ENCODE measurements around the gene CCDC171. TPM values are rescaled to one million over a fixed set of nuclear protein-coding genes. Genes with fewer than 3 reads are reported as not detected.
"Not testable (repeated sequence)": the region's sequence is repeated elsewhere in the genome, so short reads cannot be mapped to it uniquely, and the experiment has no call there.

The CCDC171 gene
- total and polyA plus RNA-seq, 8 donors, result 1.2 to 26.3 (median 2.7) TPM; not detected in 1

DNA sequence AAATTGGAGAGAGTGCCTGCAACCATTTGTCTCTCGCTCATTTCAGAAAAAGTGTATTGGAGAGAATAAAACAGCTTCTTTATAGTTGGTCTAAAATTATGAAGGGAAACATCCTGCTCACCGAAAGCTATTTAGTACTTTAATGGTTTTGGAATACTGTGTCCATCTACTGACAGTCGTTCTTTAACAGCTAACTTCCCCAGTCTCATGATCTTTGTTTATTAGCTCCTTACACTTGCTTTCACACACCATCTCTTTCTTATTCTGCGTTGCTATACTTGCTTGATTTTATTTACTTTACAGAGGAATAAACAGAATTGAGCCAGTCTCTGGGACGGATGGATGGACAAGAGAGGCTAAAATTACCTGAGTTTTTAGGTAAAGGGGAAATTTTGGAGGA lies 229.3 kb downstream of the CCDC171 start:
- Histone ChIP-seq H3K27me3 (no peaks in the 10 kb centered on the region), H3K36me3 (peaks cover 0 to 5% (median 2%) of the 10 kb centered on the region in 4 donors), H3K4me3 (no peak overlapping the region), H3K27ac (no peak overlapping the region), H3K4me1 (no peaks in the 10 kb centered on the region), H3K9me3 (no peaks in the 10 kb centered on the region)
- DNase-seq, result no peak
- intact Hi-C loops (cut with DNase I; ENCODE audit: low total_unique reads), result no loop called here
- TF ChIP-seq POLR2A (IDR thresholded peaks at IDR 0.05) (no peak), CTCF (IDR thresholded peaks at IDR 0.05) (no peak), EP300 (IDR thresholded peaks at IDR 0.05) (no peak), POLR2AphosphoS5 (IDR thresholded peaks at IDR 0.05) (no peak)
- 69 to 87% (median 78%) methylated on average over 5 of the region's 5 CpGs for WGBS, 5 donors

- H3K36me3 ChIP-seq, result peaks cover 0 to 8% (median 3%) of the 10 kb centered on the region in 4 donors
- no peaks in the 10 kb centered on the region for H3K4me1 ChIP-seq
- TF ChIP-seq CTCF (IDR thresholded peaks at IDR 0.05) (no peak), EP300 (IDR thresholded peaks at IDR 0.05) (no peak), POLR2AphosphoS5 (IDR thresholded peaks at IDR 0.05) (no peak), POLR2A (IDR thresholded peaks at IDR 0.05) (no peak)
- intact Hi-C loops (cut with DNase I; ENCODE audit: low total_unique reads), result no loop called here
- no peak overlapping the region for H3K4me3 ChIP-seq
- peaks cover 0 to 7% (median 0%) of the 10 kb centered on the region in 4 donors for H3K9me3 ChIP-seq
- no peaks in the 10 kb centered on the region for H3K27me3 ChIP-seq
- DNase-seq, result no peak
- no peak overlapping the region for H3K27ac ChIP-seq
Observed at GRCh38 chr9:15785584-15785983, 232.7 kb downstream of the CCDC171 start.

- peaks cover 0 to 7% (median 0%) of the 10 kb centered on the region in 4 donors for H3K9me3 ChIP-seq
- 65 to 76% (median 67%) methylated on average over 3 of the region's 3 CpGs for WGBS, 5 donors
- no peak for DNase-seq
- no peaks in the 10 kb centered on the region for H3K4me1 ChIP-seq
- no peak overlapping the region for H3K4me3 ChIP-seq
- no peaks in the 10 kb centered on the region for H3K27me3 ChIP-seq
- TF ChIP-seq POLR2AphosphoS5 (IDR thresholded peaks at IDR 0.05) (no peak), CTCF (IDR thresholded peaks at IDR 0.05) (no peak)
- H3K27ac ChIP-seq, result no peak overlapping the region
- peaks cover 0 to 8% (median 3%) of the 10 kb centered on the region in 4 donors for H3K36me3 ChIP-seq
- intact Hi-C loops (cut with DNase I; ENCODE audit: low total_unique reads), result no loop called here
Observed at GRCh38 chr9:15786616-15787015, 233.8 kb downstream of the CCDC171 start.

DNA sequence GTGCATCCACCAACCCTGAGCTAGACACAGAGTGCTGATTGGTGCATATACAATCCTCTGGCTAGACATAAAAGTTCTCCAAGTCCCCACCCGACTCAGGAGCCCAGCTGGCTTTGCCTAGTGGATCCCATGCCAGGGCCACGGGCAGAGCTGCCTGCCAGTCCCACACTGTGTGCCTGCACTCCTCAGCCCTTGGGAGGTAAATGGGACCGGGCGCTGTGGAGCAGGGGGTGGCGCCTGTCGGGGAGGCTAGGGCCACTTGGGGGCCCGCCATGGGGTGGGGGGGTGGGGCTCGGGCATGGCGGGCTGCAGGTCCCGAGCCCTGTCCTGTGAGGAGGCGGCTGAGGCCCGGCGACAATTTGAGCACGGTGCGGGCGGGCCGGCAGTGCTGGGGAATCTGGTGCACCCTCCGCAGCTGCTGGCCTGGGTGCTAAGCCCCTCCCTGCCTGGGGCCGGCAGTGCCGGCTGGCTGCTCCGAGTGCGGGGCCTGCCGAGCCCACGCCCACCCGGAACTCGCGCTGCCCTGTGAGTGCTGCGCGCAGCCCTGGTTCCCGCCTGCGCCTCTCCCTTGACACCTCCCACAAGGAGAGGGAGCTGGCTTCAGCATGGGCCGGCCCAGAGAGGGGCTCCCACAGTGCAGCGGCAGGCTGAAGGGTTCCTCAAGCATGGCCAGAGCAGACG lies 257.5 kb downstream of the CCDC171 start:
- H3K27me3 ChIP-seq; DNase-seq; intact Hi-C loops (cut with DNase I; ENCODE audit: low total_unique reads); H3K27ac ChIP-seq; H3K4me3 ChIP-seq; H3K4me1 ChIP-seq: not testable (repeated sequence)
- 93 to 97% (median 94%) methylated on average over 5 to 34 of the region's 34 CpGs for WGBS, 5 donors
- Histone ChIP-seq H3K36me3 (peaks cover 0 to 19% (median 3%) of the 10 kb centered on the region in 4 donors), H3K9me3 (peaks cover 0 to 26% (median 19%) of the 10 kb centered on the region in 4 donors)

GRCh38 chr9:15813076-15813475 lies 260.2 kb downstream of the CCDC171 start:
- 81 to 96% (median 91%) methylated on average over 2 of the region's 2 CpGs for WGBS, 5 donors
- intact Hi-C loops (cut with DNase I; ENCODE audit: low total_unique reads), result no loop called here
- no peak for TF ChIP-seq EP300 (IDR thresholded peaks at IDR 0.05)
- TF ChIP-seq POLR2AphosphoS5 (IDR thresholded peaks at IDR 0.05), result no peak
- TF ChIP-seq CTCF (IDR thresholded peaks at IDR 0.05), result no peak
- no peak for TF ChIP-seq POLR2A (IDR thresholded peaks at IDR 0.05)
- H3K36me3 ChIP-seq, result peaks cover 0 to 19% (median 3%) of the 10 kb centered on the region in 4 donors
- H3K9me3 ChIP-seq, result peaks cover 0 to 16% (median 8%) of the 10 kb centered on the region in 4 donors
- no peaks in the 10 kb centered on the region for H3K4me1 ChIP-seq
- no peak overlapping the region for H3K4me3 ChIP-seq
- H3K27me3 ChIP-seq, result no peaks in the 10 kb centered on the region
- no peak for DNase-seq
- no peak overlapping the region for H3K27ac ChIP-seq
